Measurements from ENCODE around the gene EPB41L1.

Gene EPB41L1

GRCh38 chr20:36238153-36238552, 83.6 kb downstream of the EPB41L1 start:
- H3K27me3 ChIP-seq (ENCODE audit: insufficient read depth, poor library complexity, severe bottlenecking), result no peaks in the 10 kb centered on the region
- H3K27ac ChIP-seq (replicated peaks), result no peak overlapping the region
- H3K4me3 ChIP-seq (replicated peaks; ENCODE audit: insufficient read depth, low read length), result no peak overlapping the region
- TF ChIP-seq POLR2AphosphoS5 (IDR thresholded peaks at IDR 0.05; ENCODE audit: low read depth), result no peak
- no peak for DNase-seq (ENCODE audit: low read depth in 1 of 2, low spot score in 1 of 2)

GRCh38 chr20:36238760-36239159, 84.2 kb downstream of the EPB41L1 start:
- H3K27ac ChIP-seq (replicated peaks), result no peak overlapping the region
- H3K4me3 ChIP-seq (replicated peaks; ENCODE audit: insufficient read depth, low read length), result no peak overlapping the region
- TF ChIP-seq GABPA (IDR thresholded peaks at IDR 0.05; ENCODE audit: low read depth), result no peak
- TF ChIP-seq REST (IDR thresholded peaks at IDR 0.05; ENCODE audit: insufficient replicate concordance, low read depth), result no peak
- TF ChIP-seq CTCF (IDR thresholded peaks at IDR 0.05; ENCODE audit: insufficient read depth, low read length), result no peak
- TF ChIP-seq POLR2AphosphoS5 (IDR thresholded peaks at IDR 0.05; ENCODE audit: low read depth), result no peak
- TF ChIP-seq SPI1 (IDR thresholded peaks at IDR 0.05; ENCODE audit: borderline replicate concordance, low read depth), result no peak
- no peaks in the 10 kb centered on the region for H3K27me3 ChIP-seq (ENCODE audit: insufficient read depth, poor library complexity, severe bottlenecking)
- no peak for DNase-seq (ENCODE audit: low read depth in 1 of 2, low spot score in 1 of 2)

- no peak overlapping the region for H3K4me3 ChIP-seq (replicated peaks; ENCODE audit: insufficient read depth, low read length)
- H3K27ac ChIP-seq (replicated peaks), result no peak overlapping the region
- TF ChIP-seq CTCF (IDR thresholded peaks at IDR 0.05; ENCODE audit: insufficient read depth, low read length) (no peak), GABPA (IDR thresholded peaks at IDR 0.05; ENCODE audit: low read depth) (no peak), REST (IDR thresholded peaks at IDR 0.05; ENCODE audit: insufficient replicate concordance, low read depth) (no peak), SPI1 (IDR thresholded peaks at IDR 0.05; ENCODE audit: borderline replicate concordance, low read depth) (no peak), POLR2AphosphoS5 (IDR thresholded peaks at IDR 0.05; ENCODE audit: low read depth) (no peak)
- no peaks in the 10 kb centered on the region for H3K27me3 ChIP-seq (ENCODE audit: insufficient read depth, poor library complexity, severe bottlenecking)
- no peak for DNase-seq (ENCODE audit: low read depth in 1 of 2, low spot score in 1 of 2)
These were observed 85.5 kb downstream of the EPB41L1 start for GRCh38 chr20:36240076-36240475.

- no peak for TF ChIP-seq REST (IDR thresholded peaks at IDR 0.05; ENCODE audit: insufficient replicate concordance, low read depth)
- no peak for TF ChIP-seq POLR2AphosphoS5 (IDR thresholded peaks at IDR 0.05; ENCODE audit: low read depth)
- no peak for TF ChIP-seq GABPA (IDR thresholded peaks at IDR 0.05; ENCODE audit: low read depth)
- no peak for TF ChIP-seq CTCF (IDR thresholded peaks at IDR 0.05; ENCODE audit: insufficient read depth, low read length)
- no peak for TF ChIP-seq SPI1 (IDR thresholded peaks at IDR 0.05; ENCODE audit: borderline replicate concordance, low read depth)
- Histone ChIP-seq H3K27me3 (ENCODE audit: insufficient read depth, poor library complexity, severe bottlenecking) (no peaks in the 10 kb centered on the region), H3K4me3 (replicated peaks; ENCODE audit: insufficient read depth, low read length) (no peak overlapping the region), H3K27ac (replicated peaks) (no peak overlapping the region)
- DNase-seq (ENCODE audit: low read depth in 1 of 2, low spot score in 1 of 2), result no peak
These were observed 87.1 kb downstream of the EPB41L1 start for GRCh38 chr20:36241678-36242077.

Measured in HL-60 (cell line).